HepG2 (cell line): Measurements from ENCODE around the gene SLC38A2. TPM values are rescaled to one million over a fixed set of nuclear protein-coding genes. Genes with fewer than 3 reads are reported as not detected.

ENCODE experiments used
- ATF4 ChIP-seq, 2 experiments: fragments of 450-650 bp in 1 of 2; sonication (generic) in 1 of 2; formaldehyde crosslinking; IDR thresholded peaks; 2 replicates each; pipeline versions ENCODE4 v1.5.0 to v1.8.0; 2020 to 2022; ENCODE audit warnings: mild to moderate bottlenecking in 1 of 2, missing genetic modification reagents in 1 of 2
- CSRNP1 ChIP-seq: sonication (generic); formaldehyde crosslinking; IDR thresholded peaks from 2 replicates; pipeline ENCODE4 v1.8.1; 2023; ENCODE audit warnings: mild to moderate bottlenecking, missing genetic modification reagents
- KAT2B ChIP-seq: fragments of 150-350 bp; IDR thresholded peaks from 2 replicates; pipeline ENCODE4 v1.6.1; 2014; ENCODE audit warnings: low read depth, low read length, borderline replicate concordance
- NCOA1 ChIP-seq: sonication (generic); formaldehyde crosslinking; IDR thresholded peaks from 2 replicates; pipeline ENCODE4 v1.9.0; 2021; ENCODE audit warnings: missing genetic modification reagents
- POLR2G ChIP-seq: fragments of 200-400 bp; formaldehyde crosslinking; IDR thresholded peaks from 2 replicates; pipeline ENCODE4 v1.6.1; 2018; ENCODE audit warnings: mild to moderate bottlenecking, low read depth, low read length, moderate library complexity
- RBM39 ChIP-seq: fragments of 200-400 bp; formaldehyde crosslinking; IDR thresholded peaks from one replicate; pipeline ENCODE4 v1.6.1; 2018; ENCODE audit warnings: antibody characterized with exemption, mild to moderate bottlenecking, low read depth, low read length; ENCODE audit not compliant: poor library complexity, severe bottlenecking
- SNAPC2 ChIP-seq: sonication (generic); formaldehyde crosslinking; IDR thresholded peaks from 2 replicates; pipeline ENCODE4 v1.8.1; 2022; ENCODE audit warnings: mild to moderate bottlenecking, missing genetic modification reagents
- U2AF1 ChIP-seq: fragments of 200-400 bp; formaldehyde crosslinking; optimal IDR thresholded peaks from 2 replicates; pipeline ENCODE3; 2017; ENCODE audit warnings: mild to moderate bottlenecking, low read depth, low read length
- ZNF232 ChIP-seq: sonication (generic); formaldehyde crosslinking; IDR thresholded peaks from 2 replicates; pipeline ENCODE4 v1.4.0; 2020; ENCODE audit warnings: missing genetic modification reagents, borderline replicate concordance
- ZNF550 ChIP-seq: sonication (generic); formaldehyde crosslinking; IDR thresholded peaks from 2 replicates; pipeline ENCODE4 v1.4.0; 2020; ENCODE audit warnings: mild to moderate bottlenecking, missing genetic modification reagents, borderline replicate concordance
- ZNF570 ChIP-seq: sonication (generic); formaldehyde crosslinking; IDR thresholded peaks from 2 replicates; pipeline ENCODE4 v1.4.0; 2020; ENCODE audit warnings: mild to moderate bottlenecking, missing genetic modification reagents, borderline replicate concordance
- ZNF713 ChIP-seq: sonication (generic); formaldehyde crosslinking; IDR thresholded peaks from 2 replicates; pipeline ENCODE4 v1.4.0; 2020; ENCODE audit warnings: mild to moderate bottlenecking, missing genetic modification reagents
- polyA plus RNA-seq, 8 experiments: library from polyadenylated mRNA; depleted of rRNA in 3 of 8; stranded (reverse) in 7 of 8; unstranded in 1 of 8; fragments of >200 nt; fragmentation: Illumina TruSeq in 4 of 8; extraction: Trizol in 4 of 8; gene quantifications; 2 replicates each; pipeline versions ENCODE4 v1.2.1 to v1.2.3, GENCODE V29; 2011 to 2016; ENCODE audit warnings: low read depth in 4 of 8, missing spikeins in 1 of 8, mixed read lengths in 1 of 8; ENCODE audit not compliant: insufficient read depth in 1 of 8
- total RNA-seq, 5 experiments: library from RNA; depleted of rRNA; stranded (reverse); fragments of >200 nt; fragmentation: Illumina TruSeq; extraction: Trizol; gene quantifications; 2 replicates each; pipeline ENCODE4 v1.2.3, GENCODE V29; 2016; ENCODE audit warnings: low read depth in 1 of 5
- TF ChIP-seq, protein P1 (sequence below): sonication (generic); formaldehyde crosslinking; IDR thresholded peaks from 2 replicates; pipeline ENCODE4 v1.5.0; 2020; ENCODE audit warnings: mild to moderate bottlenecking, missing genetic modification reagents
- TF ChIP-seq, protein P2 (sequence below): sonication (generic); formaldehyde crosslinking; IDR thresholded peaks from 2 replicates; pipeline ENCODE4 v1.5.0; 2020; ENCODE audit warnings: mild to moderate bottlenecking, missing genetic modification reagents, borderline replicate concordance
- TF ChIP-seq, protein P3 (sequence below): sonication (generic); formaldehyde crosslinking; IDR thresholded peaks from 2 replicates; pipeline ENCODE4 v1.4.0; 2020; ENCODE audit warnings: missing genetic modification reagents

Gene SLC38A2
- total and polyA plus RNA-seq, 2 of the 13 experiments (the other 11 are each of a cell fraction or from before 2014, with no cell fraction given), result 368 to 880 TPM

DNA sequence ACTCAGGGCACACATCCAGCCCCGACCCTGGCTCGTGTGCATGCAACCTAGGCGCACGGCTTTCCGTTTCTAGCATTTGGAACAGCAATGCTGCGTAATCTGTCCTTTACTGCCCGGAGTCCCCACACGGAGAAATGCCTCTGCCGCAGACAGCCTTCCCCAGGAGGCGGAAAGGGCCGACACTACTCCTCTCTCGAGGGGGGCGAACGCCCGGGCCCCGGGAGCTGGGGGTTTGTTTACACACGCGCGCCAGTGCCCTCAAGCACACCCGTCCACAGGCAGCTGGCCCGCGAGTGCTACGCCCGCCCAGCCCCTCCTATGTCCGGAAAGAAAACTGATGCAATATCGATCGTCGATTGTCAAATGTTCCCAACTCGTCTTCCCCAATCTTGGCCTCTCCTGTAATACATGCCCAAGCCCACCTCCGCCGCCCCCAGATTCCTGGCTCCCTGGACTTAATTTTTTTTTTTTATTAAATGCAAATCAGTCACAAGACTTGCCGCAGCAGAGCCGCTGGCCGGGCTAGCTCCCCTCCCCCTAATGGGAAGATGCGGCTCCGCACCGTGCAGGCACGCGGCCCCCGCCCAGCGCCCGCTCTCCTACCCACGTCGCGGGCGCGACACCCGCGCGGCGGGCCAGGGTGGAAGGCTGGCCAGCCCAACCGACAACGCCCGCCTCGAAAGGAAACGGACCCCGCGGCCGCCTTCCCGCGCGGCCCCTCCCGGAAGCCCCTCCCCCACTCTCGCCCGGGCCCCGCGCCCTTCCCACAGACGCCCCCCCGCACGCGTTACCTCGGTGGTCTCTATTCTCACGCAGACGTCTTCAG lies 642 bp downstream of the SLC38A2 start (continued):
- TF ChIP-seq, protein P1, sequence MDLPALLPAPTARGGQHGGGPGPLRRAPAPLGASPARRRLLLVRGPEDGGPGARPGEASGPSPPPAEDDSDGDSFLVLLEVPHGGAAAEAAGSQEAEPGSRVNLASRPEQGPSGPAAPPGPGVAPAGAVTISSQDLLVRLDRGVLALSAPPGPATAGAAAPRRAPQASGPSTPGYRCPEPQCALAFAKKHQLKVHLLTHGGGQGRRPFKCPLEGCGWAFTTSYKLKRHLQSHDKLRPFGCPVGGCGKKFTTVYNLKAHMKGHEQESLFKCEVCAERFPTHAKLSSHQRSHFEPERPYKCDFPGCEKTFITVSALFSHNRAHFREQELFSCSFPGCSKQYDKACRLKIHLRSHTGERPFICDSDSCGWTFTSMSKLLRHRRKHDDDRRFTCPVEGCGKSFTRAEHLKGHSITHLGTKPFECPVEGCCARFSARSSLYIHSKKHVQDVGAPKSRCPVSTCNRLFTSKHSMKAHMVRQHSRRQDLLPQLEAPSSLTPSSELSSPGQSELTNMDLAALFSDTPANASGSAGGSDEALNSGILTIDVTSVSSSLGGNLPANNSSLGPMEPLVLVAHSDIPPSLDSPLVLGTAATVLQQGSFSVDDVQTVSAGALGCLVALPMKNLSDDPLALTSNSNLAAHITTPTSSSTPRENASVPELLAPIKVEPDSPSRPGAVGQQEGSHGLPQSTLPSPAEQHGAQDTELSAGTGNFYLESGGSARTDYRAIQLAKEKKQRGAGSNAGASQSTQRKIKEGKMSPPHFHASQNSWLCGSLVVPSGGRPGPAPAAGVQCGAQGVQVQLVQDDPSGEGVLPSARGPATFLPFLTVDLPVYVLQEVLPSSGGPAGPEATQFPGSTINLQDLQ (CRISPR knock-in tag), result no peak
- TF ChIP-seq RBM39, result peak; percentile 55
- peak; percentile 70 to 92; a peak in 3 of 4 replicates for TF ChIP-seq ATF4 (CRISPR knock-in tag; IDR thresholded peaks at IDR 0.05)
- no peak for TF ChIP-seq CSRNP1 (CRISPR knock-in tag)
- no peak for TF ChIP-seq KAT2B
- TF ChIP-seq SNAPC2 (CRISPR knock-in tag), result no peak
- TF ChIP-seq U2AF1, result peak; percentile 13
- TF ChIP-seq, protein P2, sequence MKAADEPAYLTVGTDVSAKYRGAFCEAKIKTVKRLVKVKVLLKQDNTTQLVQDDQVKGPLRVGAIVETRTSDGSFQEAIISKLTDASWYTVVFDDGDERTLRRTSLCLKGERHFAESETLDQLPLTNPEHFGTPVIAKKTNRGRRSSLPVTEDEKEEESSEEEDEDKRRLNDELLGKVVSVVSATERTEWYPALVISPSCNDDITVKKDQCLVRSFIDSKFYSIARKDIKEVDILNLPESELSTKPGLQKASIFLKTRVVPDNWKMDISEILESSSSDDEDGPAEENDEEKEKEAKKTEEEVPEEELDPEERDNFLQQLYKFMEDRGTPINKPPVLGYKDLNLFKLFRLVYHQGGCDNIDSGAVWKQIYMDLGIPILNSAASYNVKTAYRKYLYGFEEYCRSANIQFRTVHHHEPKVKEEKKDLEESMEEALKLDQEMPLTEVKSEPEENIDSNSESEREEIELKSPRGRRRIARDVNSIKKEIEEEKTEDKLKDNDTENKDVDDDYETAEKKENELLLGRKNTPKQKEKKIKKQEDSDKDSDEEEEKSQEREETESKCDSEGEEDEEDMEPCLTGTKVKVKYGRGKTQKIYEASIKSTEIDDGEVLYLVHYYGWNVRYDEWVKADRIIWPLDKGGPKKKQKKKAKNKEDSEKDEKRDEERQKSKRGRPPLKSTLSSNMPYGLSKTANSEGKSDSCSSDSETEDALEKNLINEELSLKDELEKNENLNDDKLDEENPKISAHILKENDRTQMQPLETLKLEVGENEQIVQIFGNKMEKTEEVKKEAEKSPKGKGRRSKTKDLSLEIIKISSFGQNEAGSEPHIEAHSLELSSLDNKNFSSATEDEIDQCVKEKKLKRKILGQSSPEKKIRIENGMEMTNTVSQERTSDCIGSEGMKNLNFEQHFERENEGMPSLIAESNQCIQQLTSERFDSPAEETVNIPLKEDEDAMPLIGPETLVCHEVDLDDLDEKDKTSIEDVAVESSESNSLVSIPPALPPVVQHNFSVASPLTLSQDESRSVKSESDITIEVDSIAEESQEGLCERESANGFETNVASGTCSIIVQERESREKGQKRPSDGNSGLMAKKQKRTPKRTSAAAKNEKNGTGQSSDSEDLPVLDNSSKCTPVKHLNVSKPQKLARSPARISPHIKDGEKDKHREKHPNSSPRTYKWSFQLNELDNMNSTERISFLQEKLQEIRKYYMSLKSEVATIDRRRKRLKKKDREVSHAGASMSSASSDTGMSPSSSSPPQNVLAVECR (CRISPR knock-in tag), result no peak; the same call in 1 of the 2 replicates
- TF ChIP-seq, protein P3, sequence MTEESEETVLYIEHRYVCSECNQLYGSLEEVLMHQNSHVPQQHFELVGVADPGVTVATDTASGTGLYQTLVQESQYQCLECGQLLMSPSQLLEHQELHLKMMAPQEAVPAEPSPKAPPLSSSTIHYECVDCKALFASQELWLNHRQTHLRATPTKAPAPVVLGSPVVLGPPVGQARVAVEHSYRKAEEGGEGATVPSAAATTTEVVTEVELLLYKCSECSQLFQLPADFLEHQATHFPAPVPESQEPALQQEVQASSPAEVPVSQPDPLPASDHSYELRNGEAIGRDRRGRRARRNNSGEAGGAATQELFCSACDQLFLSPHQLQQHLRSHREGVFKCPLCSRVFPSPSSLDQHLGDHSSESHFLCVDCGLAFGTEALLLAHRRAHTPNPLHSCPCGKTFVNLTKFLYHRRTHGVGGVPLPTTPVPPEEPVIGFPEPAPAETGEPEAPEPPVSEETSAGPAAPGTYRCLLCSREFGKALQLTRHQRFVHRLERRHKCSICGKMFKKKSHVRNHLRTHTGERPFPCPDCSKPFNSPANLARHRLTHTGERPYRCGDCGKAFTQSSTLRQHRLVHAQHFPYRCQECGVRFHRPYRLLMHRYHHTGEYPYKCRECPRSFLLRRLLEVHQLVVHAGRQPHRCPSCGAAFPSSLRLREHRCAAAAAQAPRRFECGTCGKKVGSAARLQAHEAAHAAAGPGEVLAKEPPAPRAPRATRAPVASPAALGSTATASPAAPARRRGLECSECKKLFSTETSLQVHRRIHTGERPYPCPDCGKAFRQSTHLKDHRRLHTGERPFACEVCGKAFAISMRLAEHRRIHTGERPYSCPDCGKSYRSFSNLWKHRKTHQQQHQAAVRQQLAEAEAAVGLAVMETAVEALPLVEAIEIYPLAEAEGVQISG (CRISPR knock-in tag), result no peak; the same call in 1 of the 2 replicates
- TF ChIP-seq ZNF570 (CRISPR knock-in tag), result no peak; the same call in 1 of the 2 replicates
- no peak for TF ChIP-seq NCOA1 (CRISPR knock-in tag)
- peak; percentile 10 for TF ChIP-seq POLR2G
- TF ChIP-seq ZNF232, result no peak
- no peak for TF ChIP-seq ZNF550 (CRISPR knock-in tag)
- TF ChIP-seq ZNF713 (CRISPR knock-in tag), result no peak
